GM12878 (cell line): ENCODE data around the gene NAT8L.

Source experiments
- CEBPB ChIP-seq, 2 experiments: fragments of 150-350 bp in 1 of 2; IDR thresholded peaks; 2 replicates each; pipeline ENCODE4 v1.6.1; 2012 to 2014; ENCODE audit warnings: low read depth in 2 of 2, low read length in 2 of 2, borderline replicate concordance in 1 of 2, inconsistent platforms in 1 of 2
- CREB1 ChIP-seq: IDR thresholded peaks from 2 replicates; pipeline ENCODE4 v1.6.1; 2012; ENCODE audit warnings: low read depth, mild to moderate bottlenecking, inconsistent platforms
- FOXK2 ChIP-seq: fragments of 450-650 bp; IDR thresholded peaks from 2 replicates; pipeline ENCODE4 v1.6.1; 2017; ENCODE audit warnings: mild to moderate bottlenecking, moderate library complexity
- HDGF ChIP-seq: fragments of 450-650 bp; IDR thresholded peaks from 2 replicates; pipeline ENCODE4 v1.6.1; 2016; ENCODE audit warnings: antibody characterized with exemption
- IKZF1 ChIP-seq: fragments of 450-650 bp; conservative IDR thresholded peaks from 2 replicates; pipeline ENCODE4 v1.6.1; 2017; ENCODE audit warnings: antibody characterized with exemption, mild to moderate bottlenecking
- TCF3 ChIP-seq: IDR thresholded peaks from 2 replicates; pipeline ENCODE4 v1.6.1; 2012; ENCODE audit warnings: low read depth, mild to moderate bottlenecking, low read length, borderline replicate concordance; ENCODE audit not compliant: insufficient read depth
- TF ChIP-seq, protein P1 (sequence below), 3 experiments: IDR thresholded peaks in 2 of 3; conservative IDR thresholded peaks in 1 of 3; 2 replicates each; pipeline ENCODE4 v1.5.1; 2011; ENCODE audit warnings: low read depth in 3 of 3, low read length in 3 of 3, mild to moderate bottlenecking in 3 of 3, control low read depth in 2 of 3, moderate library complexity in 2 of 3, inconsistent platforms in 1 of 3, mixed read lengths in 1 of 3; ENCODE audit not compliant: control insufficient read depth in 2 of 3, insufficient read depth in 1 of 3; ENCODE audit errors: extremely low read depth in 1 of 3
- TF ChIP-seq, protein P2 (sequence below): fragments of 150-350 bp; IDR thresholded peaks from 2 replicates; pipeline ENCODE4 v1.6.1; 2016; ENCODE audit warnings: low read depth, low read length
- TF ChIP-seq, protein P3 (sequence below): IDR thresholded peaks from 2 replicates; pipeline ENCODE4 v1.6.1; 2012; ENCODE audit warnings: mild to moderate bottlenecking, low read depth, low read length
- TF ChIP-seq, protein P4 (sequence below): fragments of 450-650 bp; formaldehyde crosslinking; IDR thresholded peaks from 2 replicates; pipeline ENCODE4 v1.5.0; 2022; ENCODE audit warnings: mild to moderate bottlenecking, missing genetic modification characterization
- TF ChIP-seq, protein P5 (sequence below): IDR thresholded peaks from 2 replicates; pipeline ENCODE4 v1.6.1; 2011; ENCODE audit warnings: low read depth, mild to moderate bottlenecking, low read length, moderate library complexity, borderline replicate concordance; ENCODE audit errors: extremely low read depth
- TF ChIP-seq, protein P6 (sequence below): fragments of 450-650 bp; IDR thresholded peaks from 2 replicates; pipeline ENCODE4 v1.6.1; 2018; ENCODE audit warnings: mild to moderate bottlenecking, low read depth, moderate library complexity; ENCODE audit not compliant: partially characterized antibody
- TF ChIP-seq, protein P7 (sequence below): IDR thresholded peaks from 2 replicates; pipeline ENCODE4 v1.6.1; 2012; ENCODE audit warnings: low read depth, low read length, improper control_type of control experiment

DNA sequence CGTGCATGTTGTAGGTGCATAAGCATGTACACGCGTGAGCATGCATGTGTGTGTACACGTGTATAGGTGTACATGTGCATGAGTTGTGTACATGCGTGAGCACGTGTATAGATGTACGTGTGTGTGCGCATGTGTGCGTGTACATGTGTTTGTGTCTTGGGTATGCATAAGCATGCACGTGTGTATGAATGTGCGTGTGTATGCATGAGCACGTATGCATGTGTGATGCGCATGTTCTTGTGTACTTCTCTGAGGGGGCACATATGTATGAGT is 9.0 kb downstream of the NAT8L start:
- no peak for TF ChIP-seq IKZF1
- TF ChIP-seq, protein P1, sequence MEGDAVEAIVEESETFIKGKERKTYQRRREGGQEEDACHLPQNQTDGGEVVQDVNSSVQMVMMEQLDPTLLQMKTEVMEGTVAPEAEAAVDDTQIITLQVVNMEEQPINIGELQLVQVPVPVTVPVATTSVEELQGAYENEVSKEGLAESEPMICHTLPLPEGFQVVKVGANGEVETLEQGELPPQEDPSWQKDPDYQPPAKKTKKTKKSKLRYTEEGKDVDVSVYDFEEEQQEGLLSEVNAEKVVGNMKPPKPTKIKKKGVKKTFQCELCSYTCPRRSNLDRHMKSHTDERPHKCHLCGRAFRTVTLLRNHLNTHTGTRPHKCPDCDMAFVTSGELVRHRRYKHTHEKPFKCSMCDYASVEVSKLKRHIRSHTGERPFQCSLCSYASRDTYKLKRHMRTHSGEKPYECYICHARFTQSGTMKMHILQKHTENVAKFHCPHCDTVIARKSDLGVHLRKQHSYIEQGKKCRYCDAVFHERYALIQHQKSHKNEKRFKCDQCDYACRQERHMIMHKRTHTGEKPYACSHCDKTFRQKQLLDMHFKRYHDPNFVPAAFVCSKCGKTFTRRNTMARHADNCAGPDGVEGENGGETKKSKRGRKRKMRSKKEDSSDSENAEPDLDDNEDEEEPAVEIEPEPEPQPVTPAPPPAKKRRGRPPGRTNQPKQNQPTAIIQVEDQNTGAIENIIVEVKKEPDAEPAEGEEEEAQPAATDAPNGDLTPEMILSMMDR (IDR thresholded peaks at IDR 0.05 in 2 of 3, conservative IDR thresholded peaks at IDR 0.05 in 1 of 3; ENCODE audit: control insufficient read depth in 2 of 3, extremely low read depth in 1 of 3, insufficient read depth in 1 of 3, low read depth in 3 of 3, low read length in 3 of 3): no peak
- TF ChIP-seq, protein P2, sequence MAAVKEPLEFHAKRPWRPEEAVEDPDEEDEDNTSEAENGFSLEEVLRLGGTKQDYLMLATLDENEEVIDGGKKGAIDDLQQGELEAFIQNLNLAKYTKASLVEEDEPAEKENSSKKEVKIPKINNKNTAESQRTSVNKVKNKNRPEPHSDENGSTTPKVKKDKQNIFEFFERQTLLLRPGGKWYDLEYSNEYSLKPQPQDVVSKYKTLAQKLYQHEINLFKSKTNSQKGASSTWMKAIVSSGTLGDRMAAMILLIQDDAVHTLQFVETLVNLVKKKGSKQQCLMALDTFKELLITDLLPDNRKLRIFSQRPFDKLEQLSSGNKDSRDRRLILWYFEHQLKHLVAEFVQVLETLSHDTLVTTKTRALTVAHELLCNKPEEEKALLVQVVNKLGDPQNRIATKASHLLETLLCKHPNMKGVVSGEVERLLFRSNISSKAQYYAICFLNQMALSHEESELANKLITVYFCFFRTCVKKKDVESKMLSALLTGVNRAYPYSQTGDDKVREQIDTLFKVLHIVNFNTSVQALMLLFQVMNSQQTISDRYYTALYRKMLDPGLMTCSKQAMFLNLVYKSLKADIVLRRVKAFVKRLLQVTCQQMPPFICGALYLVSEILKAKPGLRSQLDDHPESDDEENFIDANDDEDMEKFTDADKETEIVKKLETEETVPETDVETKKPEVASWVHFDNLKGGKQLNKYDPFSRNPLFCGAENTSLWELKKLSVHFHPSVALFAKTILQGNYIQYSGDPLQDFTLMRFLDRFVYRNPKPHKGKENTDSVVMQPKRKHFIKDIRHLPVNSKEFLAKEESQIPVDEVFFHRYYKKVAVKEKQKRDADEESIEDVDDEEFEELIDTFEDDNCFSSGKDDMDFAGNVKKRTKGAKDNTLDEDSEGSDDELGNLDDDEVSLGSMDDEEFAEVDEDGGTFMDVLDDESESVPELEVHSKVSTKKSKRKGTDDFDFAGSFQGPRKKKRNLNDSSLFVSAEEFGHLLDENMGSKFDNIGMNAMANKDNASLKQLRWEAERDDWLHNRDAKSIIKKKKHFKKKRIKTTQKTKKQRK: no peak
- TF ChIP-seq CEBPB (IDR thresholded peaks at IDR 0.05; ENCODE audit: borderline replicate concordance in 1 of 2, low read depth in 2 of 2, low read length in 2 of 2): no peak
- TF ChIP-seq, protein P3, sequence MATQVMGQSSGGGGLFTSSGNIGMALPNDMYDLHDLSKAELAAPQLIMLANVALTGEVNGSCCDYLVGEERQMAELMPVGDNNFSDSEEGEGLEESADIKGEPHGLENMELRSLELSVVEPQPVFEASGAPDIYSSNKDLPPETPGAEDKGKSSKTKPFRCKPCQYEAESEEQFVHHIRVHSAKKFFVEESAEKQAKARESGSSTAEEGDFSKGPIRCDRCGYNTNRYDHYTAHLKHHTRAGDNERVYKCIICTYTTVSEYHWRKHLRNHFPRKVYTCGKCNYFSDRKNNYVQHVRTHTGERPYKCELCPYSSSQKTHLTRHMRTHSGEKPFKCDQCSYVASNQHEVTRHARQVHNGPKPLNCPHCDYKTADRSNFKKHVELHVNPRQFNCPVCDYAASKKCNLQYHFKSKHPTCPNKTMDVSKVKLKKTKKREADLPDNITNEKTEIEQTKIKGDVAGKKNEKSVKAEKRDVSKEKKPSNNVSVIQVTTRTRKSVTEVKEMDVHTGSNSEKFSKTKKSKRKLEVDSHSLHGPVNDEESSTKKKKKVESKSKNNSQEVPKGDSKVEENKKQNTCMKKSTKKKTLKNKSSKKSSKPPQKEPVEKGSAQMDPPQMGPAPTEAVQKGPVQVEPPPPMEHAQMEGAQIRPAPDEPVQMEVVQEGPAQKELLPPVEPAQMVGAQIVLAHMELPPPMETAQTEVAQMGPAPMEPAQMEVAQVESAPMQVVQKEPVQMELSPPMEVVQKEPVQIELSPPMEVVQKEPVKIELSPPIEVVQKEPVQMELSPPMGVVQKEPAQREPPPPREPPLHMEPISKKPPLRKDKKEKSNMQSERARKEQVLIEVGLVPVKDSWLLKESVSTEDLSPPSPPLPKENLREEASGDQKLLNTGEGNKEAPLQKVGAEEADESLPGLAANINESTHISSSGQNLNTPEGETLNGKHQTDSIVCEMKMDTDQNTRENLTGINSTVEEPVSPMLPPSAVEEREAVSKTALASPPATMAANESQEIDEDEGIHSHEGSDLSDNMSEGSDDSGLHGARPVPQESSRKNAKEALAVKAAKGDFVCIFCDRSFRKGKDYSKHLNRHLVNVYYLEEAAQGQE: no peak
- no peak for TF ChIP-seq FOXK2
- TF ChIP-seq, protein P4, sequence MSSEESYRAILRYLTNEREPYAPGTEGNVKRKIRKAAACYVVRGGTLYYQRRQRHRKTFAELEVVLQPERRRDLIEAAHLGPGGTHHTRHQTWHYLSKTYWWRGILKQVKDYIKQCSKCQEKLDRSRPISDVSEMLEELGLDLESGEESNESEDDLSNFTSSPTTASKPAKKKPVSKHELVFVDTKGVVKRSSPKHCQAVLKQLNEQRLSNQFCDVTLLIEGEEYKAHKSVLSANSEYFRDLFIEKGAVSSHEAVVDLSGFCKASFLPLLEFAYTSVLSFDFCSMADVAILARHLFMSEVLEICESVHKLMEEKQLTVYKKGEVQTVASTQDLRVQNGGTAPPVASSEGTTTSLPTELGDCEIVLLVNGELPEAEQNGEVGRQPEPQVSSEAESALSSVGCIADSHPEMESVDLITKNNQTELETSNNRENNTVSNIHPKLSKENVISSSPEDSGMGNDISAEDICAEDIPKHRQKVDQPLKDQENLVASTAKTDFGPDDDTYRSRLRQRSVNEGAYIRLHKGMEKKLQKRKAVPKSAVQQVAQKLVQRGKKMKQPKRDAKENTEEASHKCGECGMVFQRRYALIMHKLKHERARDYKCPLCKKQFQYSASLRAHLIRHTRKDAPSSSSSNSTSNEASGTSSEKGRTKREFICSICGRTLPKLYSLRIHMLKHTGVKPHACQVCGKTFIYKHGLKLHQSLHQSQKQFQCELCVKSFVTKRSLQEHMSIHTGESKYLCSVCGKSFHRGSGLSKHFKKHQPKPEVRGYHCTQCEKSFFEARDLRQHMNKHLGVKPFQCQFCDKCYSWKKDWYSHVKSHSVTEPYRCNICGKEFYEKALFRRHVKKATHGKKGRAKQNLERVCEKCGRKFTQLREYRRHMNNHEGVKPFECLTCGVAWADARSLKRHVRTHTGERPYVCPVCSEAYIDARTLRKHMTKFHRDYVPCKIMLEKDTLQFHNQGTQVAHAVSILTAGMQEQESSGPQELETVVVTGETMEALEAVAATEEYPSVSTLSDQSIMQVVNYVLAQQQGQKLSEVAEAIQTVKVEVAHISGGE (CRISPR knock-in tag): no peak
- no peak; the same call in 1 of the 2 replicates for TF ChIP-seq TCF3
- no peak for TF ChIP-seq HDGF
- TF ChIP-seq, protein P5, sequence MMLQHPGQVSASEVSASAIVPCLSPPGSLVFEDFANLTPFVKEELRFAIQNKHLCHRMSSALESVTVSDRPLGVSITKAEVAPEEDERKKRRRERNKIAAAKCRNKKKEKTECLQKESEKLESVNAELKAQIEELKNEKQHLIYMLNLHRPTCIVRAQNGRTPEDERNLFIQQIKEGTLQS: no peak
- TF ChIP-seq CREB1: no peak
- TF ChIP-seq, protein P6, sequence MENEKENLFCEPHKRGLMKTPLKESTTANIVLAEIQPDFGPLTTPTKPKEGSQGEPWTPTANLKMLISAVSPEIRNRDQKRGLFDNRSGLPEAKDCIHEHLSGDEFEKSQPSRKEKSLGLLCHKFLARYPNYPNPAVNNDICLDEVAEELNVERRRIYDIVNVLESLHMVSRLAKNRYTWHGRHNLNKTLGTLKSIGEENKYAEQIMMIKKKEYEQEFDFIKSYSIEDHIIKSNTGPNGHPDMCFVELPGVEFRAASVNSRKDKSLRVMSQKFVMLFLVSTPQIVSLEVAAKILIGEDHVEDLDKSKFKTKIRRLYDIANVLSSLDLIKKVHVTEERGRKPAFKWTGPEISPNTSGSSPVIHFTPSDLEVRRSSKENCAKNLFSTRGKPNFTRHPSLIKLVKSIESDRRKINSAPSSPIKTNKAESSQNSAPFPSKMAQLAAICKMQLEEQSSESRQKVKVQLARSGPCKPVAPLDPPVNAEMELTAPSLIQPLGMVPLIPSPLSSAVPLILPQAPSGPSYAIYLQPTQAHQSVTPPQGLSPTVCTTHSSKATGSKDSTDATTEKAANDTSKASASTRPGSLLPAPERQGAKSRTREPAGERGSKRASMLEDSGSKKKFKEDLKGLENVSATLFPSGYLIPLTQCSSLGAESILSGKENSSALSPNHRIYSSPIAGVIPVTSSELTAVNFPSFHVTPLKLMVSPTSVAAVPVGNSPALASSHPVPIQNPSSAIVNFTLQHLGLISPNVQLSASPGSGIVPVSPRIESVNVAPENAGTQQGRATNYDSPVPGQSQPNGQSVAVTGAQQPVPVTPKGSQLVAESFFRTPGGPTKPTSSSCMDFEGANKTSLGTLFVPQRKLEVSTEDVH: no peak
- TF ChIP-seq, protein P7, sequence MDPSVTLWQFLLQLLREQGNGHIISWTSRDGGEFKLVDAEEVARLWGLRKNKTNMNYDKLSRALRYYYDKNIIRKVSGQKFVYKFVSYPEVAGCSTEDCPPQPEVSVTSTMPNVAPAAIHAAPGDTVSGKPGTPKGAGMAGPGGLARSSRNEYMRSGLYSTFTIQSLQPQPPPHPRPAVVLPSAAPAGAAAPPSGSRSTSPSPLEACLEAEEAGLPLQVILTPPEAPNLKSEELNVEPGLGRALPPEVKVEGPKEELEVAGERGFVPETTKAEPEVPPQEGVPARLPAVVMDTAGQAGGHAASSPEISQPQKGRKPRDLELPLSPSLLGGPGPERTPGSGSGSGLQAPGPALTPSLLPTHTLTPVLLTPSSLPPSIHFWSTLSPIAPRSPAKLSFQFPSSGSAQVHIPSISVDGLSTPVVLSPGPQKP: no peak
